ENCODE measurements around the gene SDK2. TPM values are rescaled to one million over a fixed set of nuclear protein-coding genes. Genes with fewer than 3 reads are reported as not detected.
"Not testable (repeated sequence)": the region's sequence is repeated elsewhere in the genome, so short reads cannot be mapped to it uniquely, and the experiment has no call there.

SDK2 gene
- total RNA-seq, 6 experiments from 2014 or later = 0.11 to 0.46 (median 0.25) TPM

DNA sequence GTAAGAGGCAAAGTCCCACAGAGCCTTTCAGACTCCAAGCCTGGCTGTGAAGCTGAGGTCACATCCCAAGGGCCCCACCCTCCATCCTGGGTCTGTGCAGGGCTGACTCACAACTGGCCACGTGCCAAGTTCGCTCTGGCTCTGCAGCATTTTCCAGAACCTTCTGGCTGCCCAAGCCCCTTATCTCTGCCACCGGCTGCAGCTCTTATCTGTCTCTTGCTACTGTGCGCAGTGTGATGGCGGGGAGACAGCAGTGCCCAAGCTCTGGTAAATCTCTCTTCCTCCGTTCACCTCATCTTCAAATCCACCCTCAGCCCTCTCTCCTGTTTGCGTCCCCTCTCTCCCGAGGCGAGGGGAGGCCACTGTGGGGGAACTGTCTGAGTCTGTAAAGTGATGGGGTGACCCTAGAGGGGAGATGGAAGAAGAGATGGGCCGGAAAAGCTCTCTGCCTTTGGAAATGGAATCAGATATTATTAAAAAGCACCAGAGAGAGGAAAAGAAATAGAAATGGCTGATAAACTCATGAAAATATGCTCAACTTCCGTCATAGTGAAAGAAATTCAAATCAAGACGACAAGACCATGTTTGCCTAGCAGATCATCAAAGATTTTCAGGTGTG, 169.8 kb downstream of the SDK2 start:
- no peaks in the 10 kb centered on the region for H3K4me1 ChIP-seq
- no peaks in the 10 kb centered on the region for H3K27me3 ChIP-seq
- TF ChIP-seq, protein P1, sequence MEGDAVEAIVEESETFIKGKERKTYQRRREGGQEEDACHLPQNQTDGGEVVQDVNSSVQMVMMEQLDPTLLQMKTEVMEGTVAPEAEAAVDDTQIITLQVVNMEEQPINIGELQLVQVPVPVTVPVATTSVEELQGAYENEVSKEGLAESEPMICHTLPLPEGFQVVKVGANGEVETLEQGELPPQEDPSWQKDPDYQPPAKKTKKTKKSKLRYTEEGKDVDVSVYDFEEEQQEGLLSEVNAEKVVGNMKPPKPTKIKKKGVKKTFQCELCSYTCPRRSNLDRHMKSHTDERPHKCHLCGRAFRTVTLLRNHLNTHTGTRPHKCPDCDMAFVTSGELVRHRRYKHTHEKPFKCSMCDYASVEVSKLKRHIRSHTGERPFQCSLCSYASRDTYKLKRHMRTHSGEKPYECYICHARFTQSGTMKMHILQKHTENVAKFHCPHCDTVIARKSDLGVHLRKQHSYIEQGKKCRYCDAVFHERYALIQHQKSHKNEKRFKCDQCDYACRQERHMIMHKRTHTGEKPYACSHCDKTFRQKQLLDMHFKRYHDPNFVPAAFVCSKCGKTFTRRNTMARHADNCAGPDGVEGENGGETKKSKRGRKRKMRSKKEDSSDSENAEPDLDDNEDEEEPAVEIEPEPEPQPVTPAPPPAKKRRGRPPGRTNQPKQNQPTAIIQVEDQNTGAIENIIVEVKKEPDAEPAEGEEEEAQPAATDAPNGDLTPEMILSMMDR (IDR thresholded peaks at IDR 0.05) = no peak
- TF ChIP-seq POLR2A (IDR thresholded peaks at IDR 0.05) = no peak
- intact Hi-C loops (cut with DNase I) = no loop called here
- H3K9me3 ChIP-seq = no peaks in the 10 kb centered on the region
- H3K27ac ChIP-seq = no peak overlapping the region
- DNase-seq (peak in 1 of 3 donors; percentile 67), ATAC-seq (peak in 1 of 4 donors; percentile 73)
- H3K4me3 ChIP-seq = no peak overlapping the region
- no peaks in the 10 kb centered on the region for H3K36me3 ChIP-seq
- 25% methylated on average over 12 of the region's 12 CpGs for WGBS (ENCODE audit: insufficient coverage, low coverage, low lambda C conversion rate, missing lambda C conversion rate)

DNA sequence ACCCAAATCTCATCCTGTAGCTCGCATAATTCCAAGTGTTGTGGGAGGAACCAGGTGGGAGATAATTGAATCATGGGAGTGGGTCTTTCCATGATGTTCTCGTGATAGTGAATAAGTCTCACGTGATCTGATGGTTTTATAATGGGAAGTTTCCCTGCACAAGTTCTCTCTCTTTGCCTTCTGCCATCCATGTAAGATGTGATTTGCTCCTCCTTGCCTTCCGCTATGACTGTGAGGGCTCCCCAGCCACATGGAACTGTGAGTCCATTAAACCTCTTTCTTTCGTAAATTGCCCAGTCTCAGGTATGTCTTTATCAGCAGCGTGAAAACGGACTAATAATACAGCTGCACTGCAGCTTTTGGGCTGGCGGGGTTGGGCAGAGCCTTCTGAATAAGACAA, 171.5 kb downstream of the SDK2 start:
- WGBS (ENCODE audit: insufficient coverage, low coverage, low lambda C conversion rate, missing lambda C conversion rate) = 68% methylated on average over 8 of the region's 8 CpGs
- intact Hi-C loops (cut with DNase I); H3K4me3 ChIP-seq; H3K9me3 ChIP-seq; H3K27ac ChIP-seq; H3K4me1 ChIP-seq; H3K36me3 ChIP-seq; ATAC-seq; H3K27me3 ChIP-seq; DNase-seq: not testable (repeated sequence)

DNA sequence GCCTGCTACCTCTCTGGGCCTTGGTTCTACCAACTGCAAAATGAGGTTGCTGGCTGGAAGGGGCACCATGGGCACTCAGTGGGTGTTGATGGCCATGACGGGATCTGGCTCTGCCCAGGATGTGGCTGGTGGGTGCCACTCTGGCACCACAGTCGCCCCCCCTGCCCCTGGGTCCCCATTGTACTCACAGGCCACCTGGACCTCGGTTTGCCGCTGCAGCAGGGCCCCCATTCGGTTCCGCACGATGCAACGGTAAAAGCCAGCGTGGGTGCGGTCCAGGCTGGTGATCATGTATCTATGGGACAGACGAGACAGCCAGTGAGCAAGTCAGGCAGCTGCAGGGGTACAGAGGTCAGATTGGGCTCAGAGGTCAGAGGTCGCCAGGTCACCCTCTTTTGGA, 172.3 kb downstream of the SDK2 start:
- intact Hi-C loops (cut with DNase I) = no loop called here

DNA sequence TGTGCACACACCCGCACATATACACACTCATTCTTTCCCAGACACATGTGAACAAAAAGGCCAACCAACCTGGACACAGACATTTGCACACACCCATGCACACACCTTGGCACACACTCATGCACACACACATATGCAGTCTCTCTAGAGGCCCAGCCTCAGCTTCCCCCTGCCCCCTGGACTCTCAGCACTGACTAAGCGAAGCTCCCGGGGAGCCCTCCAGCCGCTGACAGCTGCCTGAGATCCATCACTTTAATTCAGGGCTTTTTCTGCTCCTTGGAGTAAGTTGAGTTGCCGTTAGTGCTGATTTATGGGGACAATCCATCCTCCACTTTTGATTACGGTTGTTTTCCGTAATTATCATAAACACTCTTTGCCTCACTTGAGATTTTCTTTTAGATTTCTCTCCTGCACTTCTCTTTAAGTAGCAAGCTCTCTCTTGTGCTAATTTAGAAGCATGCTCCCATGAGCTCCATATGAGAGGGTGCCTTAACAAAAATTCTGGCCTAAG, 173.9 kb downstream of the SDK2 start:
- Histone ChIP-seq H3K27ac (no peak overlapping the region), H3K36me3 (no peaks in the 10 kb centered on the region), H3K9me3 (no peaks in the 10 kb centered on the region), H3K27me3 (no peaks in the 10 kb centered on the region), H3K4me3 (no peak overlapping the region), H3K4me1 (no peaks in the 10 kb centered on the region)
- ATAC-seq (no peak), DNase-seq (no peak)
- intact Hi-C loops (cut with DNase I) = no loop called here
- 73% methylated on average over 4 of the region's 7 CpGs for WGBS (ENCODE audit: insufficient coverage, low coverage, low lambda C conversion rate, missing lambda C conversion rate)
- no peak for TF ChIP-seq POLR2A (IDR thresholded peaks at IDR 0.05)
- TF ChIP-seq, protein P1 (IDR thresholded peaks at IDR 0.05) = no peak

More for the DNA sequence above, 172.3 kb downstream of the SDK2 start:
- no peak for ATAC-seq
- Histone ChIP-seq H3K27me3 (no peaks in the 10 kb centered on the region), H3K4me3 (no peak overlapping the region), H3K27ac (no peak overlapping the region), H3K36me3 (no peaks in the 10 kb centered on the region), H3K4me1 (no peaks in the 10 kb centered on the region), H3K9me3 (no peaks in the 10 kb centered on the region)
- TF ChIP-seq POLR2A (IDR thresholded peaks at IDR 0.05) = no peak
- TF ChIP-seq, protein P1 (IDR thresholded peaks at IDR 0.05) = no peak
- WGBS (ENCODE audit: insufficient coverage, low coverage, low lambda C conversion rate, missing lambda C conversion rate) = 88% methylated on average over 6 of the region's 12 CpGs
- no peak for DNase-seq

DNA sequence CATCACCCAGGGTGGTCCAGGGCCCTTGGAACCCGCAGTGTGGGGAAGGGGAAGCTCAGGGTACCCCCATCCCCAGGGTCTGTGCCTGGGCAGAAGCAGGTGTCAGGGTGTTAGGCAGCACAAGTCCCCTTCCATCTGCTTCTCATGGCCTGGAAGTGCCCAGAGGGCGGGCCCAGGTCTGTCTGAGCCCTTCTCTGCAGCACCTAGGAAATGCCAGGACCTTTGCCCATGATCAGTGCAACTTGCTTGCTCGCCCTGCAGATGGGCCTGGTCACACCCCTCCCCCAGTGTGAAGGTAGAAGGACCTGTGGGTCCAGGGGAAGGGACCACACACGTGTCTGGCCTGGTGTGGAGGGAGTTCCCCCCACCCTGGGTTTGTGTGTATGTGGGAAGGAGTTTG, 174.9 kb downstream of the SDK2 start:
- H3K4me1 ChIP-seq = no peaks in the 10 kb centered on the region
- TF ChIP-seq, protein P1 (IDR thresholded peaks at IDR 0.05) = no peak
- no peak for TF ChIP-seq POLR2A (IDR thresholded peaks at IDR 0.05)
- H3K27me3 ChIP-seq = no peaks in the 10 kb centered on the region
- no peak for DNase-seq
- no CpG with 5 or more reads among the region's 4 CpGs for WGBS (ENCODE audit: insufficient coverage, low coverage, low lambda C conversion rate, missing lambda C conversion rate)
- no peak overlapping the region for H3K27ac ChIP-seq
- H3K9me3 ChIP-seq = no peaks in the 10 kb centered on the region
- no peak for ATAC-seq
- no peak overlapping the region for H3K4me3 ChIP-seq
- H3K36me3 ChIP-seq = no peaks in the 10 kb centered on the region
- intact Hi-C loops (cut with DNase I) = no loop called here

Data from right lobe of liver (tissue), 6 donors.